Glomerular visceral epithelial cell (primary cell): ENCODE data around the gene OR14K1.
"Not testable (repeated sequence)": the region's sequence is repeated elsewhere in the genome, so short reads cannot be mapped to it uniquely, and the experiment has no call there.

Source experiments
- DNase-seq: peaks from one replicate; pipeline ENCODE4 v3.0.0-alpha.2; 2016; ENCODE audit errors: extremely low spot score

The OR14K1 gene

GRCh38 chr1:247738315-247738714 lies at the start of gene OR14K1:
TSS of gene OR14K1 (plus strand) at chr1:247738615. CDS start at chr1:247738615, 0 bp downstream.
- no peak for DNase-seq

DNA sequence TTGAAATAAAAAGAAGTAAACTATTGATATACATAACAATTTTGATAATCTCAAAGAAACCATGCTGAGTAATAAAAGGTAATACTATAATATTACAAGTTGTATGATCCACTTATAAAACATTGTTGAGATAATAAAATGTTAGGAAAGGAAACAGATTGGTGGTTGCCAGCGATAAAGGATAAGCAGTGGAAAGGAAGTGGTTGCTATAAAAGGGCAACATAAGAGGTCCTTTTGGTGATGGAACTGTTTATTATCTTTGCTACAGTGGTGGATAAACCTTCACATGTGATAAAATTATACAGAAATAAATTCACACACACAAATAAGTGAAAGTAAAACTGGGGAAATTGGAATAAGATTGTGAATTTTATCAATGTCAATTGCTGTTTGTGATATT lies 37.1 kb upstream of the OR14K1 start:
- DNase-seq: no peak

DNA sequence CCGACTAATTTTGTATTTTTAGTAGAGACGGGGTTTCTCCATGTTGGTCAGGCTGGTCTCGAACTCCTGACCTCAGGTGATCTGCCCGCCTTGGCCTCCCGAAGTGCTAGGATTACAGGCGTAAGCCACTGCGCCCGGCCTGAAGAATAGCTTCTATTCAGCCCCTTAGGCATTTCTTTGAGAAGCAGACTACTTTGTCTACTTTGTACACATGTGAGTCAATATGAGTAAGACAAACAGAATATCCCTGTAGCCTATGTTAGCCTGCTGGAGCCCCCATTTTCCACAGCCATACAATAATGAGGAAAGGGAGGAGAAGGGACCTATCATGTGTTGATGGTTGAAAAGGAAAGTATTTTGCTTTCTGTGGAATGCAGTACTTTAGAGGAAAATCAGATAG lies 27.7 kb upstream of the OR14K1 start:
- not testable (repeated sequence) for DNase-seq

DNA sequence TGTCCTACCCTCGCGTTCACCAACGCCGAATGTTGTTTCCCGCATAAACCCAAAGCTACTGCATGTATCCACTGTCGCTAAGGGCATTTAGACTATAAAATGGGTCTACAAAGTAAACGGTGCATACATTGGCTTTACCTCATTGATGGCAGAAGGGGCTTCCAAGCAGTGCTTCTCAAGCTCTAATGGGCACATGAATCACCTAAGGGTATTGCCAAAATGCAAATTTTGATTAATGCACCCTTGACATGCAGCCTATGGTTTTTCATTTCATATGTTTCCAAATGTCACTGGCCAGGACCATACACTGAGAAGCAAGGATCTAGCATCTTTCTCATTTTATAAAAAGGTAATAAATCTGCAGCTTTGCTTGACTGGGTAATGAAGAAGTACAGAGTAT lies 24.7 kb upstream of the OR14K1 start:
- no peak for DNase-seq

DNA sequence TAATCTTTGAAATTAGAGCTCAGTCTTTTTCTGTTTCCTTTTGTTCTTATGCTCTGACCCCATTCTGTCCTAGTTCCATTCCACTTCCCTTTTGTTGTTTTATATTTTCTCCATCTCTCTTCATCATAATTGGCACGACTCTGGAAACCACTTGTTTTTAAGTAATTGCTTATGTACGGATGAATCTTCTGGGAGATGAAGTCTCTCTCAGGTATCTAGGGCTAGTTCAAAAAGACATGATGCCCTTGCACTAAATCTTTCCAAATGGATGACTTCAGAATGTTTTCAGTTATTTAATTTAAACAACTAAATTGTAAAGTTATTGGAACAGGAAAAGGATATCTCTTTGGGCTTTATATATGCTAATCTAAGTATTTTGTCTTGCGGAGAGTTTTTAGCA lies 21.9 kb upstream of the OR14K1 start, which contains the start of gene OR6F1:
Gene OR6F1 (minus strand): TSS at position 101 of the 400 bp plus-strand sequence. CDS start 3,891 bp downstream, outside the sequence.
- no peak for DNase-seq

DNA sequence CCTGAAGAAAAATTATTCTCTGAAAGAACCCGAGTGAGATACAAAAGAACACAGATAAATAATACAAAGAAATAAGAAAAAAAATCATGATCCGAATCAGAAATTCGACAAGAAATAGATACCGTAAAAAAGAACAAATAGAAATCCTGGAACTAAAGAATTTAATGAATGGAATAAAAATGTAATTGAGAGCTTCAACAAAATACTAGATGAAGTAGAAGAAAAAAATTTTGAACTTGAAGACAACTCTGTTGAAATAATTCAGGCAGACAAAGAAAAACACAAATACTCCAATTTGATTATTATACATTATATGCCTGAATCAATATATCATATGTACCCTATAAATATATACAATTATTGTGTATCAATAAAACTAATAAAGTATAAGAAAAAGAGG lies 17.2 kb upstream of the OR14K1 start:
- DNase-seq: no peak

DNA sequence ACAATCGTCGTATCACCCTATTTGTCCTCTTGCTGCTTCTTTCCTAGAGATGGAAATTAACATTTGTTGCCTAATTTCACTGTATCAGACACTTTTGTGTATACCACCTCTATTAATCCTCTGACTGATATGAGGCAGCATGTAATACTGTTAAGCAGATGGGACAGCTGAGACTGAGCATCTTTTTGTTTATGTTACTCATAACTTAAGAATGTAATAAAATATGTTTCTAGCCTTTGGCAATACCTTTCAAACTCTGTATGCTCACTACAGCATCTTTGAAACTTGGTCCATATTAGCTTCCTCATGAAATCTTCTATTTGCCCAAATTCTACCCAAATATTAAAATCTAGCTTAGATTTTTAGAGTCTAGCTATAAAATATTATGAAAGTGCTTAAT lies 2.3 kb downstream of the OR14K1 start:
- DNase-seq: peak; percentile 14

DNA sequence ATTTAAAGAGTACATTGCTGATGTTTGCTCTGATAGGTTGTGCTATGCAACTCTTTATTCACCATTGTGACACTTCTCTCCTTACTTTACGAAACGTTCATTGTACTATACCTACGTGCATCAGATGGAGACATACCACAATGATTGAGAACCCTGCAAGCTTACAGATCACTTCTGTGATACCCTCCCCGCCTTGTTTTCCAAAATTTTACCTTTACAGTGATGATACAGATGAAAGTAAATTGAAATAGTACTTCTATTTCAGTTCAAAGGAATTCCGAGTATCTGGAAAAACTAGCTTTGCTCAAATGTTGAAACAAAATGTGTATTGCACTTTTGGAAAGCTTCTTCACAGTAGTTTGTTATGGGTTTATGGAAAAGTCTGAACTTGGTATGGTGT lies 3.3 kb downstream of the OR14K1 start:
- no peak for DNase-seq

DNA sequence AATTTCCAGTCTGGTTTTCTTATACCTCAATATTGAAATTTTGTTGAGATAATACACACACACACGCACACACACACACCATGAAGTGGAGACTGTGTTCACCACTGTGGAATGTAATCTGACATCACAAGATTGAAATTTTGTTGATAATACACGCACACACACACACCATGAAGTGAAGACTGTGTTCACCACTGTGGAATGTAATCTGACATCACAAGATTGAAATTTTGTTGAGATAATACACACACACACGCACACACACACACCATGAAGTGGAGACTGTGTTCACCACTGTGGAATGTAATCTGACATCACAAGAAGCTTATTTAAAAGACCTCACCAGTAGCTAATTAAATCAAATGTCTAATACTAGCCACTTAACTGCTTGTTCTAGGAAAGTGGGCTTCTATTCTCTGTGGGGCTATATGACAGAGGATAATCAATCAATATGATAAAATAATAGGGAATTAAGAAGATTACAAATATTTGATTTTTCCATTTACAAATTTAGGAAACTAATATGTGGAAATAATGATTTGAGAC lies 3.9 kb downstream of the OR14K1 start:
- peak; percentile 67 for DNase-seq

- peak; percentile 56 for DNase-seq
Measured at GRCh38 chr1:247746391-247746935, 8.0 kb downstream of the OR14K1 start.

DNA sequence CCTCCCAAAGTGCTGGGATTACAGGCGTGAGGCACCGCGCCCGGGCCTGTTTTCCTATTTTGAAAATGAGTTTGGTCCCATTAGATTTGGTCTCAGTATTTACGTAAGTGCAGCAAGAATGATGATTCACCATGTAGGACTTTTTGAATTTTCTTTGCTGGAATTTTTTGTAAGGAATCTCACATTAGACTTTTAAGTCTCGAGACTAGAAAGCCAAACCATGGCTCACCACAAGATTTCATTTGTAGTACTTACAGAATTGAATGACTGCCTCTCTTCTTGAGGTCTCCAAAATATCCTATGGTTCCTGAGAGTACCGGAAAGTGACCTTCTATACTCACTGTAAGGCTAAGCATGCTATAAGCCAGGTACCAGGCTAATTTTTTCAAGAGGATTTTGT lies 9.2 kb downstream of the OR14K1 start:
- DNase-seq: peak; percentile 65

DNA sequence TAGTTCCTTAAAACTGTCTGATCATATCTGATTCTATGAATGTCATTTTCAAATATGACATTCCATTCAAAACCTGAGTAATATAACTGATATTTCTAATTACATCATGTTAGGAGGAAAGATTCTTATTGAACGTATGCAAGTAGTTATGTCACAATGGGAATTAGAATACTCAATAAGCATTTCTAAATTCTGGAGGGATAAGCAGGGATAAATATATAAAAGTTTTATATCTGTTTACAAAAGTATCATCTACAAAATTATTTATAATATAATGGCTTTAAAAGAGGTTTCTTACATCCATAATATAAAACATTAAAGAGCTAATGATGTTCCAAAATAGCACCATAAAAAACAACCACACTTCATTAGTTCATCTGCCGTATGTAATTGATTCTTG lies 9.6 kb downstream of the OR14K1 start, which contains the start of gene OR14A2:
Gene OR14A2 (minus strand): TSS at position 101 of the 400 bp plus-strand sequence.
- DNase-seq: no peak

DNA sequence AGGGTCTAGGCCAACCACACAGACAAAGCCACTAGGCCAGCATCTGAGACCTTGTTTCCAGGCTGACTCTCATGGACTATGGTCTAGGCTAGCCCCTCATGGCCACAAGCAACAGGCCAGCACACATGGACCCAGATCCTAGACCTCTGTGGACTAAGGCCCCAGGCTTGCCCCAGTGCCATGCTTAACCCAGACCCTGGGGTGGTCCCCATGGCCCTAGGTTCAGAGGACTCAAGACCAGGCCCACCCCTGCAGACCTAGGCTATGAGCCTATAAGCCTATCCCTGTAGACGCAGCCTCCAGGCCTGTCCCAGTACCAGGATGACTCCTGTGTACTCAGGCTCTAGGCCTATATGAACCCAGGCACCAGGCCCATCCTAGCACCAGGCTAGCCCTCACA lies 11.5 kb downstream of the OR14K1 start:
- DNase-seq: no peak

- not testable (repeated sequence) for DNase-seq
Measured at GRCh38 chr1:247754311-247754710, 15.9 kb downstream of the OR14K1 start.

DNA sequence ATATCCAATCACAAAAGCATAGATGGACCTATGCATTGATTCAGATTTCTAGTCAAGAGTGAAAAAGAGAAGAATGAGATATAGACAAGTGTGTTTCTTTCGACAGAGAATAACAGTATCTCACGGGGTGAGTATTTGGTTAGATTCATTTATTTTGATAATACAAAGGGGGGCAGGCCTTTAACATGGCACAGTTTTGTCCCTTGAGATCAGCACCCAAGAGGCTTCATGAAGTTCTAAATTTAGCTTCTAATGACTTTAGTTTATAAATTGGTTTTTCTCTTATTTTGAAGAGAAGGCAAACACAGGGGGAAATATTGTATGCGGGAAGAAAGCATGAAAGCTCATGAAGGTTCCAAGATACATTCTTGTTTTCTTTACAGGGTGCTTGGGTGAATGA lies 22.0 kb downstream of the OR14K1 start, which contains the start of gene OR1C1:
Gene OR1C1 (minus strand): TSS at position 101 of the 400 bp plus-strand sequence. CDS start 2,150 bp downstream, outside the sequence.
- DNase-seq: no peak

GRCh38 chr1:247769603-247770002 lies 31.2 kb downstream of the OR14K1 start:
- DNase-seq: no peak
